ENCODE results near the gene BTBD6. TPM values are rescaled to one million over a fixed set of nuclear protein-coding genes. Genes with fewer than 3 reads are reported as not detected.

Gene BTBD6
- total and polyA plus RNA-seq, 4 donors, result 30.9 to 54.1 (median 47.8) TPM

GRCh38 chr14:105272623-105273022 is 24.3 kb downstream of the BTBD6 start:
- H3K9ac ChIP-seq (ENCODE audit: insufficient read depth in 1 of 2, low read length in 2 of 2), result no peak overlapping the region
- peaks cover 0 to 8% (median 0%) of the 10 kb centered on the region in 5 donors for H3K4me1 ChIP-seq (ENCODE audit: control insufficient read depth in 5 of 5, insufficient read depth in 5 of 5, low read length in 5 of 5)
- no peaks in the 10 kb centered on the region for H3K27me3 ChIP-seq (ENCODE audit: control insufficient read depth in 3 of 3, insufficient read depth in 3 of 3, low read length in 2 of 3)
- ATAC-seq (ENCODE audit: insufficient read depth, low FRiP score) (no peak), DNase-seq (no peak)
- peak overlapping the region in 1 of 2 donors; percentile 52 for H3K27ac ChIP-seq (ENCODE audit: low read depth in 1 of 2, low read length in 1 of 2)
- no peak overlapping the region for H3K4me3 ChIP-seq
- H3K9me3 ChIP-seq (ENCODE audit: control insufficient read depth in 4 of 4, insufficient read depth in 3 of 4, low read length in 3 of 4), result no peaks in the 10 kb centered on the region
- WGBS, 2 donors, result 81 to 88% methylated on average over 15 of the region's 15 CpGs
- TF ChIP-seq, protein P1, sequence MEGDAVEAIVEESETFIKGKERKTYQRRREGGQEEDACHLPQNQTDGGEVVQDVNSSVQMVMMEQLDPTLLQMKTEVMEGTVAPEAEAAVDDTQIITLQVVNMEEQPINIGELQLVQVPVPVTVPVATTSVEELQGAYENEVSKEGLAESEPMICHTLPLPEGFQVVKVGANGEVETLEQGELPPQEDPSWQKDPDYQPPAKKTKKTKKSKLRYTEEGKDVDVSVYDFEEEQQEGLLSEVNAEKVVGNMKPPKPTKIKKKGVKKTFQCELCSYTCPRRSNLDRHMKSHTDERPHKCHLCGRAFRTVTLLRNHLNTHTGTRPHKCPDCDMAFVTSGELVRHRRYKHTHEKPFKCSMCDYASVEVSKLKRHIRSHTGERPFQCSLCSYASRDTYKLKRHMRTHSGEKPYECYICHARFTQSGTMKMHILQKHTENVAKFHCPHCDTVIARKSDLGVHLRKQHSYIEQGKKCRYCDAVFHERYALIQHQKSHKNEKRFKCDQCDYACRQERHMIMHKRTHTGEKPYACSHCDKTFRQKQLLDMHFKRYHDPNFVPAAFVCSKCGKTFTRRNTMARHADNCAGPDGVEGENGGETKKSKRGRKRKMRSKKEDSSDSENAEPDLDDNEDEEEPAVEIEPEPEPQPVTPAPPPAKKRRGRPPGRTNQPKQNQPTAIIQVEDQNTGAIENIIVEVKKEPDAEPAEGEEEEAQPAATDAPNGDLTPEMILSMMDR (IDR thresholded peaks at IDR 0.05; ENCODE audit: control extremely low read depth, extremely low read depth), result no peak
- H3K36me3 ChIP-seq (ENCODE audit: control insufficient read depth in 4 of 4, insufficient read depth in 4 of 4, low read length in 4 of 4), result peaks cover 0 to 20% (median 3%) of the 10 kb centered on the region in 4 donors

DNA sequence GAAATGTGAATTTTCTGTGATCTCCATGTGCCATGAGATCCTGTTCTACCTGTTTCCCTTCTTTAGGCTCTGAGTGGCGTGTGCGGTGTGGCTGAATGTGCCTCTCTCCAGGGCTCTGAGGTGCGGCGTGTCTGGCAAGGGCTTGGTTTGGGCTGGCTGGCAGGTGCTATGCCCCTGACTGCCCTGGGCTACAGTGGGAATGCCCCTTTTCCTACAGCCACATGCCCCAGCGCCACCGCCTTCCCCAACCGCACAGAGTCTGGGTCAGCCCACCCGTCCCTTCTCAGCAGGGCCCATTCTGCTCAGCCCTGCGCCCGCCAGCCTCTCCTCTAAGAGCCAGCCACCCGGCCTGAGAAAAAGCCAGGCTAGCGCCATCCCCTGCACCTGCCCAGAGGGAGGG is 24.7 kb downstream of the BTBD6 start:
- H3K4me1 ChIP-seq (ENCODE audit: control insufficient read depth in 5 of 5, insufficient read depth in 5 of 5, low read length in 5 of 5), result peaks cover 0 to 8% (median 0%) of the 10 kb centered on the region in 5 donors
- H3K27me3 ChIP-seq (ENCODE audit: control insufficient read depth in 3 of 3, insufficient read depth in 3 of 3, low read length in 2 of 3), result no peaks in the 10 kb centered on the region
- H3K4me3 ChIP-seq, result no peak overlapping the region
- H3K36me3 ChIP-seq (ENCODE audit: control insufficient read depth in 4 of 4, insufficient read depth in 4 of 4, low read length in 4 of 4), result peaks cover 0 to 18% (median 3%) of the 10 kb centered on the region in 4 donors
- DNase-seq, result peak; percentile 47 to 72 (median 52)
- peak overlapping the region in 1 of 2 donors; percentile 85 for H3K27ac ChIP-seq (ENCODE audit: low read depth in 1 of 2, low read length in 1 of 2)
- no peak overlapping the region for H3K9ac ChIP-seq (ENCODE audit: insufficient read depth in 1 of 2, low read length in 2 of 2)
- H3K9me3 ChIP-seq (ENCODE audit: control insufficient read depth in 4 of 4, insufficient read depth in 3 of 4, low read length in 3 of 4), result no peaks in the 10 kb centered on the region
- WGBS, 2 donors, result 80% methylated on average over 12 of the region's 12 CpGs
- peak; percentile 13 for ATAC-seq (ENCODE audit: insufficient read depth, low FRiP score)
- TF ChIP-seq, protein P1 (IDR thresholded peaks at IDR 0.05; ENCODE audit: control extremely low read depth, extremely low read depth), result no peak

DNA sequence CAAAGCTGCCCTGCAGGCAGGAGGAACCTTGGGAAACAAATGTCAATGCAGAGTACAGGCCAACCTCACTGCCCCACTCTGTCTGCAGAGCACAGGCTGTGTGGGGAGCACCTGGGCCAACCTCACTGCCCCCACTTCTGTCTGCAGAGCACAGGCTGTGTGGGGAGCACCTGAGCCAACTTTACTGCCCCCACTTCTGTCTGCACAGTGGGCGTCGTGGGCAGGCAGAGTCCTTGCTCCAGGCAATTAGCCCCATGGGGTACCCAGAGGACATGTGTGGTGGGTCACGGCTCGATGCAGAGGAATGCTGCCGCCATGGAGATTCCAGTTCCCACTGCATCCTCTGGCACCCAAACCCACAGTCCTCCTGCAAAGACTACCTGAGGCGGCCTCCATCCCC is 26.3 kb downstream of the BTBD6 start:
- peaks cover 0 to 12% (median 3%) of the 10 kb centered on the region in 4 donors for H3K36me3 ChIP-seq (ENCODE audit: control insufficient read depth in 4 of 4, insufficient read depth in 4 of 4, low read length in 4 of 4)
- ATAC-seq (ENCODE audit: insufficient read depth, low FRiP score) (no peak), DNase-seq (no peak)
- TF ChIP-seq, protein P1 (IDR thresholded peaks at IDR 0.05; ENCODE audit: control extremely low read depth, extremely low read depth), result no peak
- H3K9me3 ChIP-seq (ENCODE audit: control insufficient read depth in 4 of 4, insufficient read depth in 3 of 4, low read length in 3 of 4), result no peaks in the 10 kb centered on the region
- peaks cover 0 to 8% (median 0%) of the 10 kb centered on the region in 5 donors for H3K4me1 ChIP-seq (ENCODE audit: control insufficient read depth in 5 of 5, insufficient read depth in 5 of 5, low read length in 5 of 5)
- no peaks in the 10 kb centered on the region for H3K27me3 ChIP-seq (ENCODE audit: control insufficient read depth in 3 of 3, insufficient read depth in 3 of 3, low read length in 2 of 3)
- WGBS, 2 donors, result 95 to 98% methylated on average over 6 of the region's 6 CpGs
- H3K4me3 ChIP-seq, result no peak overlapping the region
- no peak overlapping the region for H3K9ac ChIP-seq (ENCODE audit: insufficient read depth in 1 of 2, low read length in 2 of 2)
- no peak overlapping the region for H3K27ac ChIP-seq (ENCODE audit: low read depth in 1 of 2, low read length in 1 of 2)
